Activated naive CD8-positive, alpha-beta T cell treated with anti-CD3 and anti-CD28 coated beads, Interleukin-2, amount 50 U/mL, for 24 hours (primary cell): Measurements from ENCODE around the gene UNC5B.

Source experiments
- ATAC-seq: fragments of 150-1000 bp; cut with Tn5 transposase; one replicate; pipeline ENCODE4 v1.10.0; 2021
- DNase-seq: peaks from one replicate; pipeline ENCODE4 v3.0.0; 2021
- H3K27ac Mint-ChIP-seq: one replicate; pipeline ENCODE4 v1.8.0; 2021; ENCODE audit warnings: mild to moderate bottlenecking, mixed read lengths
- H3K27me3 Mint-ChIP-seq: one replicate; pipeline ENCODE4 v1.8.0; 2021; ENCODE audit warnings: mixed read lengths
- H3K36me3 Mint-ChIP-seq: one replicate; pipeline ENCODE4 v1.8.0; 2021; ENCODE audit warnings: low read depth, mixed read lengths
- H3K4me1 Mint-ChIP-seq: one replicate; pipeline ENCODE4 v1.8.0; 2021; ENCODE audit warnings: mixed read lengths
- H3K4me3 Mint-ChIP-seq: one replicate; pipeline ENCODE4 v1.8.0; 2021; ENCODE audit warnings: mild to moderate bottlenecking, moderate library complexity, mixed read lengths
- H3K9me3 Mint-ChIP-seq: one replicate; pipeline ENCODE4 v1.8.0; 2021; ENCODE audit warnings: mixed read lengths

Gene UNC5B

DNA sequence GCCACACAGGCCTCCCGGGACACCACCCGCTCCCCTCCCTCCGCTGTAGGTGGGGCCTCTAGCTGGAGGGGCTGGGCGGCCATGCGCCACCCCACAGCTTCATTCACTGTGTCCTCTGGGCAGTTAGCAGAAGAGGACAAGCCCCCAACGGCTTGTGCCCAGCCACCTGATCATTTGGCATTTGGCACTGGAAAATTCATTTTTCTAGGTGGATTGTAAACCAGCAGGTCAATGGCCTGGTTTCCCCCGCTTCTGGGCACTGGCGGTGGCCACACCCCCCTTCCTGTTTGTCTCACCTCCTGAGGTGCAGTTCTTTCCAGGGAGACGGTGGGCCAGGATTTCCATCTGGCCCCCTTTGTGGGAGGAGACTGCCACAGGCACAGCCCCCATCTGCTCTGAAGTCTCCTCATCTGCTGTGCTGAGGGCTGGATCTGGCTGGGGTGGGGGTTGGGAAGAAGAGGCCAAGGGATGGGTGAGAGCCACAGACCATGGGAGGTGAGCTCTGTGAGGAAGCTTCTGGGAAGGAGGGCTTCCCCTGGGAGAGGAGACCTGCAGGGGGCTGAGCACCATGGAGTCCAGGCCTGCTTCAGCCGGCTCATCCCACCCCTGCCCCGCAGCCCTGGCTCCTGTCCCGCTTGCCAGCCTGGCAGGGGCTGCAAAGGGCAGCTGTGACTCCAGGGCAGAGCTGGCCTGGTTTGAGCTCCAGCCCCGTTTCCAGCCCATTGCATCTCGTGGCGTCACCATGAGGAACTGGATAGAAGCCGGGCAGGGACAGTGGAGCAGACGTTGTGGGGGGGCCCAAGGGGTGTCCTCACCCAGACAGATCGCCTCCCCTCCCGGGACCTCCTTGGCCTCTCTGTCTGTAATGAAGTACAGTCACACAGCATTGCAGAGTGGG is 66.6 kb downstream of the UNC5B start:
- H3K36me3 Mint-ChIP-seq: no peaks in the 10 kb centered on the region
- H3K4me3 Mint-ChIP-seq: no peak overlapping the region
- H3K27me3 Mint-ChIP-seq: no peaks in the 10 kb centered on the region
- no peaks in the 10 kb centered on the region for H3K4me1 Mint-ChIP-seq
- ATAC-seq (no peak), DNase-seq (no peak)
- no peak overlapping the region for H3K27ac Mint-ChIP-seq
- no peaks in the 10 kb centered on the region for H3K9me3 Mint-ChIP-seq

DNA sequence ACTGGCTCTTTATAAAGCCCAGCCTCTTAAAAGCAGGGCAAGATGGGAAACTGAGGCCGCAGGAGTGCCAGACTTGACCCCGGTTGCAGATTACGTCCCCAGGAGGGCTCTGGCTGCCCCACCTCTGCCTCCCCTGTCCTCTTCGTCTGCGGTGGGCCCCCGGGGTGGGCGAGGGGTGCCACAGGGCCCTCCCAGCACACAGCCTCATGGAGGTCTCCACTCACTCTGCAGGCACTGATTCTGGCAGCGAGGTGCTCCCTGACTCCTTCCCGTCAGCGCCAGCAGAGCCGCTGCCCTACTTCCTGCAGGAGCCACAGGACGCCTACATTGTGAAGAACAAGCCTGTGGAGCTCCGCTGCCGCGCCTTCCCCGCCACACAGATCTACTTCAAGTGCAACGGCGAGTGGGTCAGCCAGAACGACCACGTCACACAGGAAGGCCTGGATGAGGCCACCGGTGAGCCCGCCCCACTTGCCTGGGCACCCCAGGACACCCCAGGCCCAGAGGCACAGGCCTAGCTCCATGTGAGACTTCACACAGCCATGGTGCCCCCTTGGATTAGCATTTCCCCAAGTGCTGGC is 67.3 kb downstream of the UNC5B start:
- H3K4me3 Mint-ChIP-seq: no peak overlapping the region
- no peaks in the 10 kb centered on the region for H3K36me3 Mint-ChIP-seq
- H3K9me3 Mint-ChIP-seq: no peaks in the 10 kb centered on the region
- no peak overlapping the region for H3K27ac Mint-ChIP-seq
- no peaks in the 10 kb centered on the region for H3K27me3 Mint-ChIP-seq
- H3K4me1 Mint-ChIP-seq: no peaks in the 10 kb centered on the region
- no peak for ATAC-seq
- DNase-seq: no peak

DNA sequence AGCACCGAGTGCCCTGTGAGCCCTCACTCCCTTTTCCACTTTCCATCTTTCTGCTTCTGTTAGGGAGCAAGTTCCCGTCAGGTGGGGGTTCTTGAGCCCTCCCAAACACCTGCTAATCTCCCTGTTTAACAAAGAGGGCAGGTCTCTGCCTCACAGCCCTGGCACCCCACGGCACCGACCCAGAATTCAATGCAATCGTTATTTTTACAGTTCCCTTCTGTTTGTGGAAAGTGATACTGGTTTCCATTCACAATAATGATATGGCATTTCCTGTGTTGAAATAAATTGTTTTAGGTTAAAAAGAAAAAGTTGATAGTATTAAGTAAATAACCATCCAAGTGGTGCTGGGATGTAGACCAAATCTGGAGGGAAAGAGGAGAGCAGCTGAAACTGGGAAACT is 67.8 kb downstream of the UNC5B start:
- H3K4me3 Mint-ChIP-seq: no peak overlapping the region
- no peaks in the 10 kb centered on the region for H3K27me3 Mint-ChIP-seq
- H3K27ac Mint-ChIP-seq: no peak overlapping the region
- DNase-seq (no peak), ATAC-seq (no peak)
- no peaks in the 10 kb centered on the region for H3K36me3 Mint-ChIP-seq
- no peaks in the 10 kb centered on the region for H3K9me3 Mint-ChIP-seq
- H3K4me1 Mint-ChIP-seq: no peaks in the 10 kb centered on the region

DNA sequence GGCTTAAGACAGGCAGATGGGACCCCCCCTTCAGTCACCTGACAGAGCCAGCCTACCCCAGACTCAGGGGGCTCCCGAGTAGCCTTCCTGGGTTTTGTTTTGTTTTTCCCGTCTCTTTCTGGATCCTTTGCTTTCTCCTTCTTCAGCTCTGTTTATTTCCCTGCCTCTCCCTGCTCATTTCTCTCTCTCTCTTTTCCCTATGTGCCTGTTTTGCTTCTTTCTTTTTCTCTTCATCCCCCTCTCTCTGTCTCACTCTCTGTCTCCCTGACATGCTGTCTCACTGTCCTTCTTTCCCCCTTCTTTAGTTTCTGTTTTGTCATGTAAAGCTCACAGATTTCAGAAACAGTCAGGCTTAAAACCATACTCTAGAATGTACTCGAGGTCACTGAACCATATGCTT is 68.5 kb downstream of the UNC5B start:
- DNase-seq (no peak), ATAC-seq (no peak)
- Mint-ChIP-seq H3K27me3 (no peaks in the 10 kb centered on the region), H3K9me3 (no peaks in the 10 kb centered on the region), H3K4me1 (no peaks in the 10 kb centered on the region), H3K27ac (no peak overlapping the region), H3K4me3 (no peak overlapping the region), H3K36me3 (no peaks in the 10 kb centered on the region)

DNA sequence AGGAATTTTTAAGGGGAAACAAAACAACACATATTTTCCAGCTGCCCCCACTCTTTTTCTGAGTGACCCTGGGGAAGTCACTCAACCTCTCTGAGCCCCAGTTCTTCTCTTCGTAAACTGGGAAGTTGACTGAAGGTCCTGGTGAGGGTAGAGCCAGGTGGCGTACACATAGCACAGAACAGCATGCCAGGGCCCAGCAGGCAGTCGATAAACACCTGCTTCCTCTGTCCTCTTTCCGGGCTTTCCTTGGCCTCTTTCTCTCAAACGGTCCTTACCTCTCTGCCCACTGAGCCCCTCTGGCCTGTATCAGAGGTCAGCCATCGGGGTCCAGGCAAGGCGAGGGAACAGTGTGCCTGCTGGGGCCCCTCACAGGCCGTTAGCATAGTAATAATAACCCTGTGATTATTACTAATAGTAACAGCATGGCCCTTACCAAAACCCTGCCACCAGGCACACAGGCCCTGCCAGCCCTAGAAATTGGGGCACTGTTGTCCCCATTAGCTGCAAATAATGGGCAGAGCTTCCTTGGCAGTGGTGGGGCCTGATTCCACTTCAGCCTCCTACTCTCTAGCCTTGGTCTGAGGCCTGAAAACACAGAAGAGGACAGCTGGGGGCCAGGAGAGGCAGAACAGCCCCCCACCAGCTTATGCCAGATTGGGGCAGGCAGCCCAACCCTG is 69.4 kb downstream of the UNC5B start:
- H3K36me3 Mint-ChIP-seq: no peaks in the 10 kb centered on the region
- no peaks in the 10 kb centered on the region for H3K4me1 Mint-ChIP-seq
- no peaks in the 10 kb centered on the region for H3K9me3 Mint-ChIP-seq
- no peak for ATAC-seq
- no peaks in the 10 kb centered on the region for H3K27me3 Mint-ChIP-seq
- no peak overlapping the region for H3K27ac Mint-ChIP-seq
- DNase-seq: no peak
- H3K4me3 Mint-ChIP-seq: no peak overlapping the region

DNA sequence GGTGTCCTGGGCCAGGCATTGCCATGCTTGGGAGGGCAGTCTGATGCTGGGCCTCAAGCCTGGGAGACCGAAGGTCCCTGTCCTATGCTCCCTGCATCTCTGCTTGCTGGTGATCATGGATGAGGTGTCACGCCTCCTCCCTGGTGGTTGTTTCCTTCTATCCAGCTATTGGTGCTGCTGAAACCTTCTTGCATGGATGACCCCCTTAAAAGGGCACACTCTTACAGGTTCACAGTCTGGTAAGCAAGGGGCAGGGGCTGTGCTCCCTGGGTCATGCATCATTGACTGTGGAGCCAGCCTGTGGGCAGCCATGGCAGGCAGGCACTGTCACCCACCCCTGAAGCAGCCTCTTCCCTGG is 69.9 kb downstream of the UNC5B start:
- Mint-ChIP-seq H3K4me1 (no peaks in the 10 kb centered on the region), H3K27ac (no peak overlapping the region), H3K27me3 (no peaks in the 10 kb centered on the region), H3K9me3 (no peaks in the 10 kb centered on the region), H3K36me3 (no peaks in the 10 kb centered on the region), H3K4me3 (no peak overlapping the region)
- ATAC-seq: no peak
- no peak for DNase-seq

DNA sequence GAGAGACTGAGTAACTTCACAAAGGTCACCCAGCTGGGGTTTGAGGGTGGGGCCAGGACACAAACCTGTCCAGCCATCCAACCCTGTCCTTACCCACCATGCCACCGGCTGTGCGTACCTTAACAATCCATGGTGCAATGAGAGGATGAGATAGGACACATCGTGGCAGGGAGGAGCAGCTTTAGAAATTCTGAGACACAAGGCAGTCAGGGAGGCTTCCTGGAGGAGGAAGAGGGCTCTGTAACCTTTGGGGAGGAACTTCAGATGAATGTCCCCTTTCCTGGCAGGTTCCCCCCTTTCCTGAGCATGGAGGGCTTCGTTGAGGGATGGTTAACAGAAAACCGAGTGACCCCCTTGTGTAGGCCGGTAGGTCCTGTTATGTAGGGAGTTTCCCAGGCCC is 71.0 kb downstream of the UNC5B start:
- H3K27me3 Mint-ChIP-seq: no peaks in the 10 kb centered on the region
- H3K4me3 Mint-ChIP-seq: no peak overlapping the region
- no peak for DNase-seq
- H3K36me3 Mint-ChIP-seq: no peaks in the 10 kb centered on the region
- no peaks in the 10 kb centered on the region for H3K4me1 Mint-ChIP-seq
- no peaks in the 10 kb centered on the region for H3K9me3 Mint-ChIP-seq
- H3K27ac Mint-ChIP-seq: no peak overlapping the region
- ATAC-seq: no peak

DNA sequence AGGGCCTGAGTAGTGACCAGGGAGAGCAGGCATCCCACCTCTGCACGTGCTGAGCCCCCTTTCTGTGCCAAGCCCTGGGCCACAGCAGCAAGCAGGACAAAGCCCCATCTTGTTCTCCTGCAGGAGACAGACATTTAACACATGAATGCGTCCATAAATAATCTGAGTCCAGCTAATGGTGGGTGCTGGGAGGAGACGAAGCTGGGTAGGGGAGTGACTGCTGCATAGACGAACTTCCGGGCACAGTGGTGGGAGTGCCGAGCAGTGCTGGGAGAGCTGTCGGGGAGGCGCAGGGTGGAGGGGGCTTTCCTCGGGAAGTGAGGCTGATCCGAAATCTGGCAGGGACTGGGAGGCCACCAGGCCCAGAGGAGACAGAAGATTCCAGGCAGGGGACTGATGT is 71.5 kb downstream of the UNC5B start:
- Mint-ChIP-seq H3K4me3 (no peak overlapping the region), H3K27ac (no peak overlapping the region), H3K4me1 (no peaks in the 10 kb centered on the region), H3K36me3 (no peaks in the 10 kb centered on the region), H3K9me3 (no peaks in the 10 kb centered on the region), H3K27me3 (no peaks in the 10 kb centered on the region)
- ATAC-seq (no peak), DNase-seq (no peak)

DNA sequence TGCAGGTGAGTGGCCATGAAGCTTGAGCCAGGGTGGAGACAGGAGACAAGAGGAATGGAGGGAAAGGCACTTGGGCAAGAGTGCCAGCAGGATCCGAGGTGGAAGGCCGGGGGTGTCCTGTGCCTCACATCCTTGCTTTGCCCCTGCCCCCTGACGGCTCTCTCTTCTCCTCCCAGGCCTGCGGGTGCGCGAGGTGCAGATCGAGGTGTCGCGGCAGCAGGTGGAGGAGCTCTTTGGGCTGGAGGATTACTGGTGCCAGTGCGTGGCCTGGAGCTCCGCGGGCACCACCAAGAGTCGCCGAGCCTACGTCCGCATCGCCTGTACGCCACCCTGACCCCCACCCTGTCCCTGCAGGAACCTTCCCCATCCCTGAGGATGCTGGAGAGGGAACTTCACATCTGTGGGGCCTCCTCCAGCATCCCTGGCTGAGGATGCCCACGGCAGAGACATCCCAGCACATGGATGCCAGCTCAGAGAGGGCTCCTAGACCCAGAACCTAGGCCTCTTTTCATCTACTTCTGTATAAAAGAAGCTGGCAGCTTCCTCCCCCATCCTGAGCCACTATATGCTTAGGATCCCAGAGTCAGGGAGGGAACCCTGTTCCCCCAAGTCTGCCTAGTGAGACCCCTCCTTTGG is 72.3 kb downstream of the UNC5B start:
- H3K4me3 Mint-ChIP-seq: no peak overlapping the region
- ATAC-seq (no peak), DNase-seq (no peak)
- H3K27ac Mint-ChIP-seq: no peak overlapping the region
- no peaks in the 10 kb centered on the region for H3K27me3 Mint-ChIP-seq
- no peaks in the 10 kb centered on the region for H3K36me3 Mint-ChIP-seq
- H3K4me1 Mint-ChIP-seq: no peaks in the 10 kb centered on the region
- no peaks in the 10 kb centered on the region for H3K9me3 Mint-ChIP-seq

DNA sequence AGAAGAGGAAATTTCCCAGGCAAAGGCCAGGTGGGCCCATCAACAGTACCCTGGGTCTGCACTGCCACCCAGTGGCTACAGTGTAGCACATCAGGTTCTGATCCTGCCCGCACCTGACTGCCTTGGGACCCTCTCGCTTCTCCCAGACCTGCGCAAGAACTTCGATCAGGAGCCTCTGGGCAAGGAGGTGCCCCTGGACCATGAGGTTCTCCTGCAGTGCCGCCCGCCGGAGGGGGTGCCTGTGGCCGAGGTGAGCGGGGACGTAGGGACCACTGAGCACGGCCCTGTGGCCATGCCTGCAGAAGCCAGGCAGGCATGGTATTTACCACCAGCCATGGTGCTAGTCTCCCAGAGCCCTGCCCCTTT is 72.8 kb downstream of the UNC5B start:
- peak; percentile 55 for ATAC-seq
- H3K36me3 Mint-ChIP-seq: no peaks in the 10 kb centered on the region
- DNase-seq: peak; percentile 55
- H3K27me3 Mint-ChIP-seq: no peaks in the 10 kb centered on the region
- no peaks in the 10 kb centered on the region for H3K4me1 Mint-ChIP-seq
- H3K4me3 Mint-ChIP-seq: no peak overlapping the region
- no peaks in the 10 kb centered on the region for H3K9me3 Mint-ChIP-seq
- no peak overlapping the region for H3K27ac Mint-ChIP-seq

DNA sequence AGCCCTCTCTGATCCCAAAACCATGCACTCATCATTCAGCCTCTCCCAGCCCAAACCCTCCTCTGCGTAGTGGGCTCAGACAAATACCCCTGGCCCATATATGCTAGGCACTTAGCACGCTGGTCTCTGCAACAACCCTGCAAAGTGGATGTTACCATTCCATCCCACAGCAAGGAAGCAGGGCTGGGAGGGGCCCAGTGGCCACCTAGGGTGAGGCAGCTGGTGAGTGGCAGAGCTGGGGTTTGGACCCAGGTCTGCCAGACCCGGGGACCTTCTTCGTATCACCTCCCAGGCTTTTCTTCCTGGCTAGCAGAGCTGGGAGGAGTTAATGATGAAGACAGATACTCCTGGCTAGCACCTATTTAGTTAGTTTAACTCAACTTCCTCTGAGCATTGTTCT is 73.6 kb downstream of the UNC5B start:
- Mint-ChIP-seq H3K27me3 (no peaks in the 10 kb centered on the region), H3K9me3 (no peaks in the 10 kb centered on the region), H3K36me3 (no peaks in the 10 kb centered on the region), H3K4me3 (no peak overlapping the region), H3K27ac (no peak overlapping the region), H3K4me1 (no peaks in the 10 kb centered on the region)
- no peak for ATAC-seq
- DNase-seq: no peak

DNA sequence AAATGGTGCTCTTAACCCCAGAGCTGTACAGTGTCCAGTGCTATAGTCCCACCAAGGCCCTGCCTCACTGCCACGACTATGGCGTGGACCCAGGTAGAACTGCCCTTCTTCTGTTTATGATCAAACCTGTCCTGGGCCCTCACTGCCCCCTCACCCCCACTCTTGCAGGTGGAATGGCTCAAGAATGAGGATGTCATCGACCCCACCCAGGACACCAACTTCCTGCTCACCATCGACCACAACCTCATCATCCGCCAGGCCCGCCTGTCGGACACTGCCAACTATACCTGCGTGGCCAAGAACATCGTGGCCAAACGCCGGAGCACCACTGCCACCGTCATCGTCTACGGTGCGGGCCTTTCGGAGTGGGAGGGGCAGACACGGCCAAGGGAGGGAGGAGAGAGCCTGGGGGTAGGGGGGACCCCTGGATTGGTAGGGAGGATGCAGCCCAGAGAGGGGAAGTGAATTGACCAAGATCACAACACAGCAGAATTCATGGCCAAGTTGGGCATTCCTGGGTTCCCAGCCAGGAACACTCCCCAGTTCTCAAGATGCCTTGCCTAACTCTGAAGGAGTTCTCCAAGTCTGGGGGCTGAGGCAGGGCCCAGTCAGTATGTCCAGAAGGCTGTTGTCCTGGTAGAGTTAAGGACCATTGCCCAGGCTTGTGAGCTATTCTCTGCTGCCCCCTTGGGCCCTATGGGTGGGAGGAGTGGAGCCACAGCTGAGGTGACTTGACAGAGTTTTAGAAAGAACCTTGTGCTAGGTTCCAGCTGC is 74.3 kb downstream of the UNC5B start:
- no peaks in the 10 kb centered on the region for H3K27me3 Mint-ChIP-seq
- H3K36me3 Mint-ChIP-seq: no peaks in the 10 kb centered on the region
- H3K4me1 Mint-ChIP-seq: no peaks in the 10 kb centered on the region
- DNase-seq (no peak), ATAC-seq (no peak)
- H3K27ac Mint-ChIP-seq: no peak overlapping the region
- no peak overlapping the region for H3K4me3 Mint-ChIP-seq
- H3K9me3 Mint-ChIP-seq: no peaks in the 10 kb centered on the region

DNA sequence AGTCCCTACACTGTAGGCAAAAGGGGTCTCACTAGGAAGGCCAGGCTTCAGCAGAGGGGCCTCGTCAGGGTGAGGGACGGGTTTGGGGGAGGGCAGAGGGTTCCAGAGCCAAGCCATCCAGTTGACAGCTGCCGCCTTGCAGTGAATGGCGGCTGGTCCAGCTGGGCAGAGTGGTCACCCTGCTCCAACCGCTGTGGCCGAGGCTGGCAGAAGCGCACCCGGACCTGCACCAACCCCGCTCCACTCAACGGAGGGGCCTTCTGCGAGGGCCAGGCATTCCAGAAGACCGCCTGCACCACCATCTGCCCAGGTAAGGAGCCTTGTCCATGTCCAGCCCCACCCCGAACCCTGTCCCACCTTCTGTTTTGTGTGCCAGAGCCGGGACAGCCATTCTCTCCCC is 75.1 kb downstream of the UNC5B start:
- no peak overlapping the region for H3K4me3 Mint-ChIP-seq

DNA sequence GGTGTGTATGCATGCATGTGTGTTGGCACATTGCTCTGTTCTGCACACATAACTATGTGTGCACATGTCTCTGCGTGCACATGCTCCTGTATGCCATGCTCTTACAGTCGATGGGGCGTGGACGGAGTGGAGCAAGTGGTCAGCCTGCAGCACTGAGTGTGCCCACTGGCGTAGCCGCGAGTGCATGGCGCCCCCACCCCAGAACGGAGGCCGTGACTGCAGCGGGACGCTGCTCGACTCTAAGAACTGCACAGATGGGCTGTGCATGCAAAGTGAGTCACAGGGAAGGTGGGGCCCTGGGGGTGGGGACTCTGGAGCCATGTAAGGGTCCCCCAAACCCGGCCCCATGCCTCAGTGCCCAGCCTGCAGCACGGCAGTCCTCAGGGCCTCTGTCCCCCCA is 76.1 kb downstream of the UNC5B start:
- no peaks in the 10 kb centered on the region for H3K36me3 Mint-ChIP-seq
- DNase-seq (no peak), ATAC-seq (no peak)
- no peak overlapping the region for H3K4me3 Mint-ChIP-seq
- no peaks in the 10 kb centered on the region for H3K9me3 Mint-ChIP-seq
- H3K27me3 Mint-ChIP-seq: no peaks in the 10 kb centered on the region
- no peak overlapping the region for H3K27ac Mint-ChIP-seq
- H3K4me1 Mint-ChIP-seq: no peaks in the 10 kb centered on the region

More for the DNA sequence above, 75.1 kb downstream of the UNC5B start:
- no peaks in the 10 kb centered on the region for H3K9me3 Mint-ChIP-seq
- DNase-seq (no peak), ATAC-seq (no peak)
- H3K27me3 Mint-ChIP-seq: no peaks in the 10 kb centered on the region
- no peaks in the 10 kb centered on the region for H3K4me1 Mint-ChIP-seq
- H3K36me3 Mint-ChIP-seq: no peaks in the 10 kb centered on the region
- no peak overlapping the region for H3K27ac Mint-ChIP-seq
